ENCODE results near the gene SEPSECS.

The SEPSECS gene

DNA sequence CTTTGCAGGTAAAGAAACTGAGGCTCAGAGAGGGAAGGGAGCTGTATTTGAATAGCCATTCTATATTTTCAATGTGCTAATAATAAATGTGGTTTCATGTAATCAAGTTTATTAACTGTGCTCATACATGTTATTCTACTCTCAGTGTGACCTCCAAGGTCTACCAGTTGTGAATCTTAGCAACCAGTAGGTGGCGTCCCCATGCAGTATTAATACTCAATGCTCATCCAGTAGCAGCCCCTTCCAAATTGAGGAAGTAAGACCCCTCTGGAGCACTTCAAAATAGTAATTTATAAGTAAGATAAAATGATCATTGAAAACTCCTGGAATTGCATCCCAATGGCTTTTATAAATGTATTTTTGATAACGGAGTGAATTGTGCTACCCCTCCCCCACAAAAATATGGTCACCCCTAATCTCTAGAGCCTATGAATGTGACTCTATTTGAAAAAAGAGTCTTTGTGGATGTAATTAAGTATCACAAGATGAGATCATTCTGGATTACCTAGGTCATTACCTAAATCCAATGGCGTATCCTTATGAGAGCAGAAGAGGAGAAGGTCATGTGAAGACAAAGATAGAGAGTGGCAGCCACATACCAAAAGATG is 20.4 kb upstream of the SEPSECS start:
- TF ChIP-seq, protein P1, sequence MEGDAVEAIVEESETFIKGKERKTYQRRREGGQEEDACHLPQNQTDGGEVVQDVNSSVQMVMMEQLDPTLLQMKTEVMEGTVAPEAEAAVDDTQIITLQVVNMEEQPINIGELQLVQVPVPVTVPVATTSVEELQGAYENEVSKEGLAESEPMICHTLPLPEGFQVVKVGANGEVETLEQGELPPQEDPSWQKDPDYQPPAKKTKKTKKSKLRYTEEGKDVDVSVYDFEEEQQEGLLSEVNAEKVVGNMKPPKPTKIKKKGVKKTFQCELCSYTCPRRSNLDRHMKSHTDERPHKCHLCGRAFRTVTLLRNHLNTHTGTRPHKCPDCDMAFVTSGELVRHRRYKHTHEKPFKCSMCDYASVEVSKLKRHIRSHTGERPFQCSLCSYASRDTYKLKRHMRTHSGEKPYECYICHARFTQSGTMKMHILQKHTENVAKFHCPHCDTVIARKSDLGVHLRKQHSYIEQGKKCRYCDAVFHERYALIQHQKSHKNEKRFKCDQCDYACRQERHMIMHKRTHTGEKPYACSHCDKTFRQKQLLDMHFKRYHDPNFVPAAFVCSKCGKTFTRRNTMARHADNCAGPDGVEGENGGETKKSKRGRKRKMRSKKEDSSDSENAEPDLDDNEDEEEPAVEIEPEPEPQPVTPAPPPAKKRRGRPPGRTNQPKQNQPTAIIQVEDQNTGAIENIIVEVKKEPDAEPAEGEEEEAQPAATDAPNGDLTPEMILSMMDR (IDR thresholded peaks at IDR 0.05; ENCODE audit: low read depth, low read length), result peak; percentile 68
- no peak for DNase-seq (ENCODE audit: extremely low read depth, low read depth)

DNA sequence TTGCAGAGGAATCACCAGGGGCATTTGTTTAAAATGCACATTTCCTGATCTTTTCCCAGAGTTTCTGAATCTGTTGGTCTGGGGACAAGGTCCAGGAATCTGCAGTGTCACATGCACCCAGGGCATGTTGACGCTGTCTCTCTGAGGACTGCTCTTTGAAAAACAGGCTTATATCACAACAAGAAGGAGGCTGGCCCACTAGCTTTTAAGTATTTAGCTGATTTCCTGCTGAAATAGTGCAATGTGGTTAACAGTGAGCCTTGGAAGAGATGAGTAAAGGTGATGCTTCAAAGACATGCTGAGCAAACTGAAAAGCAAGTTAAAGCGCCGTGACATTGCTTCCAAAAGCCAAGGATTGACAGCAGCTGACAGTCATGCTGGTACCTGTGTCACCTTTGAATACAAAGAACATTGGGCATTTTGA is 18.6 kb upstream of the SEPSECS start:
- TF ChIP-seq, protein P1 (IDR thresholded peaks at IDR 0.05; ENCODE audit: low read depth, low read length), result no peak
- no peak for DNase-seq (ENCODE audit: extremely low read depth, low read depth)

DNA sequence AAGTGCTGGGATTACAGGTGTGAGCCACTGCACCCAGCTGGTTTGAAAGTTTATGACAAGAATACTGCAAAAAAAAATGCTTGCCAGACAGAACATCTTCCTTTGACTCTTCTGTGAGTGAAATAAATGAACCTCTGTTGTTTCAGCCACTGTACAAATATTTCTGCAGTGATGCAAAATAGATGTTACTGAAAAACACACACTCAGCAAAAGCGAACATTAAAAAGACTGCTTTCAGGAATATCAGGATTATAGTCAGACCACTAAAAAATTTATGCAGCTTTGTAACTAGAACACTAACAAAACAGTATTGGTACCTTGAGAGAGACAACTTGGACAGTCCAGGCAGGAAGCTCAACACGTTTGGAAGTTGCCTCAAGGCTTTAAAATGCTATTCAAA is 16.9 kb upstream of the SEPSECS start:
- TF ChIP-seq, protein P1 (IDR thresholded peaks at IDR 0.05; ENCODE audit: low read depth, low read length), result no peak
- DNase-seq (ENCODE audit: extremely low read depth, low read depth), result no peak

DNA sequence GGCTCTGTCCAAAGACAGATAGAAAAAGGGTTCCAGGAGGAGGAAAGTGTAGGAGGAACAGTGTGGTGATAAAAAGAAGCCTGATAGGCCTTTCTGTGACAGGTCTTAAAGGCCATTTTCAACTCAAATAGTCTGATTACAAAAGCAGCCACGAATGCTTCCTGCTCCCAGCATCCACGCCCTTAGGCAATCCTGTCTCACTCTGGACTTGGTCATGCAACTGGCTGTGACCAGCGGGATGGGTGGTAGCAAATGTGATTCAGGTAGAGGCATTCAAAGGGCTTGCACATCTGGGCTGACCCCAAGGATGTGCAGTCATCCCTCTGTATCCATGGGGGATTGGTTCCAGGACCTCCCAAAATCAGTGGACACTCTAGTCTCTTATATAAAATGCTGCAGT is 14.4 kb upstream of the SEPSECS start:
- TF ChIP-seq, protein P1 (IDR thresholded peaks at IDR 0.05; ENCODE audit: low read depth, low read length), result no peak
- no peak for DNase-seq (ENCODE audit: extremely low read depth, low read depth)

DNA sequence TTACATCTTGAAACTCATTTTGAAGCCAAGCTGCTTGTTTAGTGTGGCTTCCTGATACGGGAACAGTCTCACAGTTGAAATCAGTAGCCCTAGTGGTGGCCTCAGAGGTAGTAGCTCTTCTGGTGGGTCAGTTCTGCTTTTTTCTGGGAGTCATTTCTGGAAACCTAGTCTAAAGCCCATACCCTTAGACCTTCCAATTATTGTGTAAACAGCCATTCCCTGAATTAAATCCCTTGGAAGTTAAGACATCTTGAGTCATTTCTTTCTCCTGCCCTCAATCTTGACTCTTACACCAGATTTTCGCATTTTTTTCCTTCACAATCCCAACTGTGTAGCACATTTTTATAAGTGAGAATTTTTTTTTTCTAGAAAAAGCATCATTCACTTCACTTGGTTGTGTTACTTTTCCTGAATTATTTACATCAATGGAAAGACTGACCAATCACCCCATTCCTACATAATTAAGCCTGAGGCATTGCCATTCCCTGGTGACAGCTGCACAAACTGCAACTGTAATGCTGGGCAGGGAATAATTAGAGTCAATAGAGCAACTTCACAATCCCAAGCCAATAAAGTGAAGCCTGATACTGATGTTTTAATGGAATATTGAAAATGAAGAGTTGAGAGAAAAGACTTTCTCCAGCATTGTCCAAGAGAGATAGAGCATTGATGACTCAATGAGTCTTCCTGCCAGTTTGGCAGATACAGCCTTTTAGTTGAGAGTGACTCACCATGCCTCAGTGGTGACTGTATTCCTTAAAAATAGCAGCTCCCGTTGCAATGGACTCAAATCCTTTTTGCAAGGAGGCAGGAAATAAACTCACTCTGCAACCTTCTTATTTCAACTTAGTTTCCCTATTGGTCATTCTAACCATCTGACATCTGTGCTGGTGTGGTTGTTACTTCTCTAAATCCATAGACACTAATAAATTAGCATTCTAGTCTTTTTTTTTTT is 13.0 kb upstream of the SEPSECS start:
- TF ChIP-seq, protein P1 (IDR thresholded peaks at IDR 0.05; ENCODE audit: low read depth, low read length), result no peak
- DNase-seq (ENCODE audit: extremely low read depth, low read depth), result peak; percentile 81

DNA sequence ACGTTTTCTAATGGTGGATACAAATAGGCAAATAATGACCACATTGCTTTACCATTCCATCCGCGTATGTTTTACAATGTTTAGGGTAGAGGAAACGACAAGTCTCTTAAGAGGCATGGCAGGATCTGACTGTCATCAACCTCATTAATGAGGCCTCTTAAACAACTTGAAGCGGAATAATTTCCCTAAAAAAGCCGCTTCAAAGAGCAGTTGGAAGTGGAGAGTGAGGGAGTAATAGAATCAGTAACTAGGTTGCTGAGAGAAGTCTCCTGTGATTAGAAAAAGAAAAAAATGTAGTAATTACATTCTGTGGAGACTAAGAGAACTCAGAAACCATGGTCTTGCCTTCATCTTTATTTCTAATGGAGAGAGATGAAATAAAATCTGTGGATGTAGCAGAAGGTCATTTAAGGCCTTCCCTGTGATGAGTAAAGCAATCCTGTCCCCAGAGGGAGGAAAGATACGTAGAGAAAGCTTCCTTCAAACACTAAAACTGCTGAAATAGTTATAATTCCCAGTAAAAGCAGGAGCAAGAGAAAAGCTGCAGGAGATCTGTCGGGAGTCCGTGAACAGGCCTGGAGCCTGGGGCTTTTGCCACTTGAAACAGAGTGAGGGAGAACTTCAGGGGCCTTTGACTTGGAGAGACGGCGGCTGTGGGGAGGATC is 11.1 kb upstream of the SEPSECS start:
- no peak for DNase-seq (ENCODE audit: extremely low read depth, low read depth)
- TF ChIP-seq, protein P1 (IDR thresholded peaks at IDR 0.05; ENCODE audit: low read depth, low read length), result no peak

Measured in AG09319 (cell line).